Measurements from ENCODE around the gene PTGR2. TPM values are rescaled to one million over a fixed set of nuclear protein-coding genes. Genes with fewer than 3 reads are reported as not detected.

Gene PTGR2
- polyA plus RNA-seq, 1 donor from 2014 or later, result 7.2 TPM

DNA sequence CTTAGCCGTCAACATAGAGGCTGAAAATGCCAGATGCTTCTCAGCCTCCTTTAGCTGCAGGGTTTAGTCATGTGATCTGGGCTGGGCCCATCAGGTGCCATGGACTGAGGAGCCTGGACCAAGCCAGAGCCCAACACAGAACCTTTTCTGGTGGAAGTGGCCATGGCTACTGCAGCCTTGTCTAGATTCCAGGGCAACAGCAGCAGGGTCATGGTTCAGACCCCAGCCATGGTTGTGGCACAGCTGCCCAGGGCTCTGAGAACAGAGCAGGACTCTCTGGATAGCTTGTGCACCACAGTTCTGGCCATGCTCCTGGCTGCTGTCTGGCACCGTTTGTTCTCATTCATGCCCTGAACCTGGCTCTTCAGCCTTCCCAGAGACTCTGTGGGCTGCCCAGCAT lies 47.0 kb upstream of the PTGR2 start:
- H3K9ac ChIP-seq (ENCODE audit: low read length), result no peak overlapping the region
- no peaks in the 10 kb centered on the region for H3F3A ChIP-seq (ENCODE audit: insufficient read depth, low read length, poor library complexity, severe bottlenecking)
- H2AFZ ChIP-seq (ENCODE audit: low read depth, low read length), result no peak overlapping the region
- TF ChIP-seq RAD21 (conservative IDR thresholded peaks at IDR 0.05) (no peak), EZH2 (IDR thresholded peaks at IDR 0.05; ENCODE audit: borderline replicate concordance, insufficient read depth, low read length, poor library complexity, severe bottlenecking) (no peak), MXI1 (conservative IDR thresholded peaks at IDR 0.05; ENCODE audit: poor library complexity, severe bottlenecking) (no peak), SMC3 (conservative IDR thresholded peaks at IDR 0.05; ENCODE audit: poor library complexity) (no peak), TAF1 (IDR thresholded peaks at IDR 0.05; ENCODE audit: low read depth) (no peak), EP300 (conservative IDR thresholded peaks at IDR 0.05; ENCODE audit: poor library complexity, severe bottlenecking) (no peak), POLR2AphosphoS5 (IDR thresholded peaks at IDR 0.05) (no peak)
- TF ChIP-seq, protein P1, sequence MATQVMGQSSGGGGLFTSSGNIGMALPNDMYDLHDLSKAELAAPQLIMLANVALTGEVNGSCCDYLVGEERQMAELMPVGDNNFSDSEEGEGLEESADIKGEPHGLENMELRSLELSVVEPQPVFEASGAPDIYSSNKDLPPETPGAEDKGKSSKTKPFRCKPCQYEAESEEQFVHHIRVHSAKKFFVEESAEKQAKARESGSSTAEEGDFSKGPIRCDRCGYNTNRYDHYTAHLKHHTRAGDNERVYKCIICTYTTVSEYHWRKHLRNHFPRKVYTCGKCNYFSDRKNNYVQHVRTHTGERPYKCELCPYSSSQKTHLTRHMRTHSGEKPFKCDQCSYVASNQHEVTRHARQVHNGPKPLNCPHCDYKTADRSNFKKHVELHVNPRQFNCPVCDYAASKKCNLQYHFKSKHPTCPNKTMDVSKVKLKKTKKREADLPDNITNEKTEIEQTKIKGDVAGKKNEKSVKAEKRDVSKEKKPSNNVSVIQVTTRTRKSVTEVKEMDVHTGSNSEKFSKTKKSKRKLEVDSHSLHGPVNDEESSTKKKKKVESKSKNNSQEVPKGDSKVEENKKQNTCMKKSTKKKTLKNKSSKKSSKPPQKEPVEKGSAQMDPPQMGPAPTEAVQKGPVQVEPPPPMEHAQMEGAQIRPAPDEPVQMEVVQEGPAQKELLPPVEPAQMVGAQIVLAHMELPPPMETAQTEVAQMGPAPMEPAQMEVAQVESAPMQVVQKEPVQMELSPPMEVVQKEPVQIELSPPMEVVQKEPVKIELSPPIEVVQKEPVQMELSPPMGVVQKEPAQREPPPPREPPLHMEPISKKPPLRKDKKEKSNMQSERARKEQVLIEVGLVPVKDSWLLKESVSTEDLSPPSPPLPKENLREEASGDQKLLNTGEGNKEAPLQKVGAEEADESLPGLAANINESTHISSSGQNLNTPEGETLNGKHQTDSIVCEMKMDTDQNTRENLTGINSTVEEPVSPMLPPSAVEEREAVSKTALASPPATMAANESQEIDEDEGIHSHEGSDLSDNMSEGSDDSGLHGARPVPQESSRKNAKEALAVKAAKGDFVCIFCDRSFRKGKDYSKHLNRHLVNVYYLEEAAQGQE (IDR thresholded peaks at IDR 0.05; ENCODE audit: borderline replicate concordance), result no peak
- TF ChIP-seq, protein P2, sequence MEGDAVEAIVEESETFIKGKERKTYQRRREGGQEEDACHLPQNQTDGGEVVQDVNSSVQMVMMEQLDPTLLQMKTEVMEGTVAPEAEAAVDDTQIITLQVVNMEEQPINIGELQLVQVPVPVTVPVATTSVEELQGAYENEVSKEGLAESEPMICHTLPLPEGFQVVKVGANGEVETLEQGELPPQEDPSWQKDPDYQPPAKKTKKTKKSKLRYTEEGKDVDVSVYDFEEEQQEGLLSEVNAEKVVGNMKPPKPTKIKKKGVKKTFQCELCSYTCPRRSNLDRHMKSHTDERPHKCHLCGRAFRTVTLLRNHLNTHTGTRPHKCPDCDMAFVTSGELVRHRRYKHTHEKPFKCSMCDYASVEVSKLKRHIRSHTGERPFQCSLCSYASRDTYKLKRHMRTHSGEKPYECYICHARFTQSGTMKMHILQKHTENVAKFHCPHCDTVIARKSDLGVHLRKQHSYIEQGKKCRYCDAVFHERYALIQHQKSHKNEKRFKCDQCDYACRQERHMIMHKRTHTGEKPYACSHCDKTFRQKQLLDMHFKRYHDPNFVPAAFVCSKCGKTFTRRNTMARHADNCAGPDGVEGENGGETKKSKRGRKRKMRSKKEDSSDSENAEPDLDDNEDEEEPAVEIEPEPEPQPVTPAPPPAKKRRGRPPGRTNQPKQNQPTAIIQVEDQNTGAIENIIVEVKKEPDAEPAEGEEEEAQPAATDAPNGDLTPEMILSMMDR (IDR thresholded peaks at IDR 0.05; ENCODE audit: poor library complexity, severe bottlenecking), result no peak
- H4K20me1 ChIP-seq (ENCODE audit: insufficient read depth), result no peaks in the 10 kb centered on the region
- no peaks in the 10 kb centered on the region for H3K9me2 ChIP-seq (ENCODE audit: insufficient read depth, low read length)
- H3K27me3 ChIP-seq (ENCODE audit: insufficient read depth, low read depth, low read length), result no peaks in the 10 kb centered on the region
- no peak overlapping the region for H3K4me3 ChIP-seq (ENCODE audit: low read length)
- H3K9me3 ChIP-seq (ENCODE audit: low read length), result no peaks in the 10 kb centered on the region
- H3K36me3 ChIP-seq (ENCODE audit: insufficient read depth, low read length), result no peaks in the 10 kb centered on the region
- no peak overlapping the region for H3K4me2 ChIP-seq (ENCODE audit: low read length)
- no peak overlapping the region for H3K27ac ChIP-seq (ENCODE audit: low read length)
- no peaks in the 10 kb centered on the region for H3K79me2 ChIP-seq (replicated peaks; ENCODE audit: insufficient read depth, low read length)

DNA sequence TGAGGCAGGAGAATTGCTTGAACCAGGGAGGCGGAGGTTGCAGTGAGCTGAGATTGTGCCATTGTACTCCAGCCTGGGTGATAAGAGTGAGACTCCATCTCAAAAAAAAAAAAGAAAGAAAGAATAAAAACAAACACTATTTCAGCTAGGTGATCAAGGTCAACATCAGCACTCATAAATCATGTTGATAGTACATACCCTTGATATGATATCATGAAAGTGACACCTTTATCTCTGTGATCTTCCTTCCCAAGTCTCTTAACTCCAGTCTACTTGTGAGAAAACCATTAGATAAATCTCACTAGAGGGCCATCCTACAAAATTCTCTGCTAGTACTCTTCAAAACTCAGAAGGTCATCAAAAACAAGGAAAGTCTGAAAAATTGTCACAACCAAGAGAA lies 44.2 kb upstream of the PTGR2 start:
- Histone ChIP-seq H3K9ac (ENCODE audit: low read length) (no peak overlapping the region), H3K79me2 (replicated peaks; ENCODE audit: insufficient read depth, low read length) (no peaks in the 10 kb centered on the region), H2AFZ (ENCODE audit: low read depth, low read length) (no peak overlapping the region), H3K27ac (ENCODE audit: low read length) (no peak overlapping the region), H3K4me3 (ENCODE audit: low read length) (no peak overlapping the region), H3K9me3 (ENCODE audit: low read length) (no peaks in the 10 kb centered on the region), H3F3A (ENCODE audit: insufficient read depth, low read length, poor library complexity, severe bottlenecking) (no peaks in the 10 kb centered on the region), H4K20me1 (ENCODE audit: insufficient read depth) (no peaks in the 10 kb centered on the region), H3K9me2 (ENCODE audit: insufficient read depth, low read length) (no peaks in the 10 kb centered on the region), H3K4me2 (ENCODE audit: low read length) (no peak overlapping the region), H3K36me3 (ENCODE audit: insufficient read depth, low read length) (no peaks in the 10 kb centered on the region), H3K27me3 (ENCODE audit: insufficient read depth, low read depth, low read length) (no peaks in the 10 kb centered on the region)
- TF ChIP-seq RAD21 (conservative IDR thresholded peaks at IDR 0.05), result no peak
- TF ChIP-seq, protein P1 (IDR thresholded peaks at IDR 0.05; ENCODE audit: borderline replicate concordance), result no peak
- no peak for TF ChIP-seq POLR2AphosphoS5 (IDR thresholded peaks at IDR 0.05)
- no peak for TF ChIP-seq SMC3 (conservative IDR thresholded peaks at IDR 0.05; ENCODE audit: poor library complexity)
- TF ChIP-seq, protein P2 (IDR thresholded peaks at IDR 0.05; ENCODE audit: poor library complexity, severe bottlenecking), result no peak
- no peak for TF ChIP-seq EP300 (conservative IDR thresholded peaks at IDR 0.05; ENCODE audit: poor library complexity, severe bottlenecking)
- no peak for TF ChIP-seq EZH2 (IDR thresholded peaks at IDR 0.05; ENCODE audit: borderline replicate concordance, insufficient read depth, low read length, poor library complexity, severe bottlenecking)
- no peak for TF ChIP-seq MXI1 (conservative IDR thresholded peaks at IDR 0.05; ENCODE audit: poor library complexity, severe bottlenecking)

All from neural cell (in vitro differentiated cells).